IPS-NIHi11 (cell line): ENCODE results near the gene HTRA2.

Source experiments
- DNase-seq: peaks from one replicate; pipeline ENCODE4 v3.0.0; 2012; ENCODE audit warnings: mixed read lengths, low spot score

HTRA2 gene

DNA sequence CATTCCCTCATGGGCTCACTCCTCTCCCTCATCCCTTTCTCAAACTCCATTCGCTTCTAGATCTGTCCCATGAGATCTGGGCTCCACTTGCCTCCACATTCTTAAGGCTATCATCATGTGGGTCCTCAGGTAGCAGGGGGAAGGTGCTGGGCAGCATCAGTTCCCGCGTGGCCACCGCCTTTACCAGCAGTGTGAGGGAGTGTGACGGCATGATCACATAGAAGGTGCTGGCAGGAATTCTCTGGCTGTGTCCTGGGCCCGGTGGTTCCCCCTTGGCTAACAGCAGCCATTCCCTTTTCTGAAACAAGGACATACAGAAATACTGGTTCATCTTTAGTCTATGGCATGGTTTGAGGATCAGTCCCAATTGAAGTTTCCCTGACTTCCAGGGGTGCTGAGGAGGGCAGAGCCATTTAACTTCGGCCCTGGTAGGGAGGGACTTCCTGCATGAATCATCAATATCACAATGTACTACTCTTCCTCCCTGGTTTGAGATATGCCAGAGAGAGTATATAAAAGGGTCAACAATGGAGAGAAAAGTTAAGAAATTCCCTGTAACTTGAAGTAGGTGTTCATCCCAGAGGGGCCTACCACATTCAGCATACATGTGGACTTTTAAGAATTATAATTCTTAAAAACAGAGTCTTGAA, 32.5 kb downstream of the HTRA2 start:
- DNase-seq, result no peak

- no peak for DNase-seq
Measured at GRCh38 chr2:74564222-74564621, 34.5 kb downstream of the HTRA2 start.

- DNase-seq, result no peak
Measured at GRCh38 chr2:74566076-74566753, 36.5 kb downstream of the HTRA2 start.

GRCh38 chr2:74566754-74567085, 37.0 kb downstream of the HTRA2 start:
- DNase-seq, result no peak

- no peak for DNase-seq
Measured at GRCh38 chr2:74567881-74568280, 38.1 kb downstream of the HTRA2 start.

DNA sequence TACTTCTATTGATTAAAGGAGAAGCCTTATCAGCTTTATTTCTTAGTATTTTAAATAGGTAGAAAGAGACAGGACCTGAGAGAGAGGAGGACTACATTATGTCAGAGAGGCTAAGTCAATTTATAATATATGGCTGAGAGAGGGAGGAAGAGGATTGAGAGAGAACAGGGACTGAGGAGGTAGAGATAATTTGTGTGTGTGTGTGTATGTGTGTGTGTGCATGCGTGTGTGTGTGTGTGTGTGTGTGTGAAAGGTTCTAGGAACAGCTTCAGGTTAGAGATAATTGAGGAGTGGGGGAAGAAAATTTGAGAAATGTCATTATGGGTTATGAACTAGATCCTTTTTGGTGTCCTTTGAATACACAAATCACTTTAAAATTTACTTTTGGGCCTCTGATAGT, 40.0 kb downstream of the HTRA2 start:
- DNase-seq, result no peak

DNA sequence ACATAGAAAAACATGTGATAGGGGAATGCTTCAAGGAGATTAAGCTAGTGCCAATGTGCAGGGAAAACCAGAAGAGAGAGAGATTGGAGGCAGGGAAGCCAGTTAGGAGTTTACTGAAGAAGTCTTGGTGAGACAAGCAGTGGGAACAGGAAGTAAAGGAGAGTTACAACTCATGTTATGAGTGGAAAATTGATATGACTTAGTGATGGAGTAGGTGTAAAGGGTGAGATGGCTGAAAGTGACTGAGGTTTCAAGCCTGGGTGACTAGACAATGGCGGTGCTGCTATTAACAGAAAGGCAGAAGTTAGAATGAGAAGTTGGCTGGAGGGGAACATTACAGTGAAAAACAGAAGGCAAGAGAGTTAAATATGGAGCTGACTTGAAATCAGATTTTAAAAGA, 41.3 kb downstream of the HTRA2 start:
- no peak for DNase-seq

GRCh38 chr2:74572178-74572925, 42.6 kb downstream of the HTRA2 start:
- DNase-seq, result no peak

GRCh38 chr2:74573747-74574562, 44.2 kb downstream of the HTRA2 start:
- DNase-seq, result no peak

GRCh38 chr2:74575320-74575719, 45.6 kb downstream of the HTRA2 start:
- no peak for DNase-seq

DNA sequence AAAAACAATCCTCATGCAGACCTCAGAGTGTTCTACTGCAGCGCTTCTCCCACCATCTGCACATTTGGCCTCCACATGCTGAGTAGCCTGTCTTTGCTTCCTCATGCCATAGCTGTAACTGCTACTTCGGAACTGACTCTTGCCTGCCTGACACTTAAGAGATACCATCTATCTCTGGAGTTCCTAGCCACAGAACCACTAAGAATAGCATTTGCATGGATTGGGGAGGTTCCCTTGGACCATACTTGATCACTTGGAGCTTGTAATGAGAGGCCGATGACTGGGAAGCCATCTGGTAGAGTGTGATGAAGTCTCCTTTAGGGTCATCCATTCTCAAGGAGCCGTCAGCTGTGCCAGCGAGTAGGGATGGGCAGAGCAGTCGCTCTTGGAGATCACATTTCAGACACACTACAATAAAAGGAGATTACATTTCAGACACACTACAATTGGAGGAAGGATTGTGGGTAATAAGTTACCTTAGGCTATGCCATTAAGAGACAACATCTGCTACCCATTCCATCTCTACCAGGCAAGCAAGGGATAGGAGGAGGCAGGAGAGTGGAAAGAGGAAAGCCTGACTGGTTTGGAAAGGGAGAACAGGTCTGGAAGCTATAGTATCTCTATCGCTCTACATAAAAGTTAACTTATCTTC, 46.6 kb downstream of the HTRA2 start:
- no peak for DNase-seq

- no peak for DNase-seq
Measured at GRCh38 chr2:74576863-74577229, 47.1 kb downstream of the HTRA2 start.

DNA sequence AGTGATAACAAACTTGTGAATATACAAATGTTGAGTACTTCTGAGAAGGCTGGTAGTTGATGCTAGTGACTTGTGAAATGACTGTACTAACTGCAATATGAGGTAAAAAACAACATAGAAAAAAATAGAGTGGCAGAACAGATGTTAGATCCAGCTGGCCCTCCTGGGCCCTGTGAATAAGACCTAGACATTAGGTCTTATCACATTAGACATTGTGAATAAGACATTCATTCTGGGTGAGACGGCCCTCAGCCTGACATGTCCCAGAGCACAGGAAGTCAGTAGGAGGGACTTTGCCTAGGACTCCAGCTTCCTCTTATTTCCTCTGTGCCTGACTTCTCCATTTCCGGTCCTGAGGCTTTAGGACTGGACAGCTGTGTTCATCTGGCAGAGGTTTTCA, 47.7 kb downstream of the HTRA2 start:
- DNase-seq, result no peak

DNA sequence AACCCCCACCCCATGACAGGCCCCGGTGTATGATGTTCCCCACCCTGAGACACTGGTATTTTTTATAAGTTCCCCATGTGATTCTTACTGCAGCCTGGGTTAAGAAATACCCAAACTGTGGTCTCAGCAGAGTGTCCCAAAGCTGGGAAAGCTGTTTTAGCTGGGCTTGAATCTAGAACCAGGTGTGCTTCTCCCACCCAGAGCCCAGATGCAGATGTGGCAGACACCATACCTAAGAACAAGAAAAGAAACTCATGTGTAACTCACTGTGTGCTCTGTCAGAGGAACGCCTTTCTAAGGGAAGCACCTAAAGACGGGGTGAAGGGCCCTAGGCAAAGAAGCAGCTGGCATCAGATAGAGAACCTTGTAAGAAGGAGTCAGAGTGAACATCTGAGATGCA, 48.7 kb downstream of the HTRA2 start:
- DNase-seq, result no peak

GRCh38 chr2:74581463-74581862, 51.7 kb downstream of the HTRA2 start:
- no peak for DNase-seq

GRCh38 chr2:74582184-74582583, 52.5 kb downstream of the HTRA2 start:
- DNase-seq, result no peak
